ENCODE results near the gene ESYT2. TPM values are rescaled to one million over a fixed set of nuclear protein-coding genes. Genes with fewer than 3 reads are reported as not detected.
A peak's percentile ranks its signal among the peaks of the same experiment; 100 is the strongest.

Gene ESYT2
- total RNA-seq, 2 donors from 2014 or later: 104 to 113 TPM

- Mint-ChIP-seq H3K36me3 (ENCODE audit: low read depth) (peaks cover 6% of the 10 kb centered on the region), H3K4me3 (peak overlapping the region; percentile 9), H3K27me3 (no peaks in the 10 kb centered on the region), H3K27ac (no peak overlapping the region), H3K4me1 (peaks cover 3% of the 10 kb centered on the region)
- no peak for DNase-seq
- H3K9me3 ChIP-seq (ENCODE audit: control insufficient read depth, low read length, poor library complexity, severe bottlenecking): no peaks in the 10 kb centered on the region
- ATAC-seq: no peak
Measured at GRCh38 chr7:158745057-158745715, 84.1 kb downstream of the ESYT2 start.

DNA sequence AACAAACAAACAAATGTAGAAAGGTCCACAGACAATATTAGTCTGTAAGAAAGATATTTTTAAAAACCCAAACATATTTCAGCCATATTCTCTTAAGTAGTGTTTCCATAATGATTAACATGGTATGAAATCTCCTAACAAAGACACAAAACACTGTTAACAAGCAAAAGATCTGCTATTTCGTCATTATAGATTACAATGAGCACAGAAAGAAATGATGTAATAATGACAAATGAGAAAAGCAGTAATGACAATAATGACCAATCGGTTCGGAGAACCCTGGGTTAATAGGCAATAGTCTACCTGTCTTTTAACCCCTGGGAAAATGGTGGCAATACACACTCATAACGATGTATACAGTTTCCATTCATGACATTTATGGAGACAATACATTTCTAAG, 85.2 kb downstream of the ESYT2 start:
- no peak for DNase-seq
- H3K9me3 ChIP-seq (ENCODE audit: control insufficient read depth, low read length, poor library complexity, severe bottlenecking): no peaks in the 10 kb centered on the region
- Mint-ChIP-seq H3K4me1 (peaks cover 3% of the 10 kb centered on the region), H3K36me3 (ENCODE audit: low read depth) (peaks cover 6% of the 10 kb centered on the region), H3K27me3 (no peaks in the 10 kb centered on the region), H3K4me3 (no peak overlapping the region), H3K27ac (no peak overlapping the region)
- no peak for ATAC-seq

GRCh38 chr7:158743219-158743618, 86.1 kb downstream of the ESYT2 start:
- DNase-seq (no peak), ATAC-seq (no peak)
- Mint-ChIP-seq H3K4me3 (no peak overlapping the region), H3K27ac (peak overlapping the region; percentile 83), H3K4me1 (peaks cover 3% of the 10 kb centered on the region), H3K36me3 (ENCODE audit: low read depth) (peaks cover 6% of the 10 kb centered on the region), H3K27me3 (no peaks in the 10 kb centered on the region)
- no peaks in the 10 kb centered on the region for H3K9me3 ChIP-seq (ENCODE audit: control insufficient read depth, low read length, poor library complexity, severe bottlenecking)

GRCh38 chr7:158742065-158742821, 87.1 kb downstream of the ESYT2 start:
- peaks cover 6% of the 10 kb centered on the region for H3K36me3 Mint-ChIP-seq (ENCODE audit: low read depth)
- no peaks in the 10 kb centered on the region for H3K27me3 Mint-ChIP-seq
- peak overlapping the region; percentile 83 for H3K27ac Mint-ChIP-seq

GRCh38 chr7:158741294-158741666, 88.0 kb downstream of the ESYT2 start:
- DNase-seq: no peak
- H3K36me3 Mint-ChIP-seq (ENCODE audit: low read depth): peaks cover 4% of the 10 kb centered on the region
- H3K4me3 Mint-ChIP-seq: no peak overlapping the region
- peaks cover 6% of the 10 kb centered on the region for H3K4me1 Mint-ChIP-seq
- H3K27ac Mint-ChIP-seq: no peak overlapping the region
- no peaks in the 10 kb centered on the region for H3K9me3 ChIP-seq (ENCODE audit: control insufficient read depth, low read length, poor library complexity, severe bottlenecking)
- ATAC-seq: no peak
- H3K27me3 Mint-ChIP-seq: no peaks in the 10 kb centered on the region

More at GRCh38 chr7:158742065-158742821, 87.1 kb downstream of the ESYT2 start:
- no peak overlapping the region for H3K4me3 Mint-ChIP-seq
- H3K9me3 ChIP-seq (ENCODE audit: control insufficient read depth, low read length, poor library complexity, severe bottlenecking): no peaks in the 10 kb centered on the region
- DNase-seq (no peak), ATAC-seq (no peak)
- H3K4me1 Mint-ChIP-seq: peaks cover 6% of the 10 kb centered on the region

- Mint-ChIP-seq H3K4me1 (peaks cover 6% of the 10 kb centered on the region), H3K27me3 (no peaks in the 10 kb centered on the region), H3K36me3 (ENCODE audit: low read depth) (peaks cover 4% of the 10 kb centered on the region), H3K27ac (peak overlapping the region; percentile 14), H3K4me3 (peak overlapping the region; percentile 47)
- no peaks in the 10 kb centered on the region for H3K9me3 ChIP-seq (ENCODE audit: control insufficient read depth, low read length, poor library complexity, severe bottlenecking)
- no peak for DNase-seq
- no peak for ATAC-seq
Measured at GRCh38 chr7:158740657-158741293, 88.5 kb downstream of the ESYT2 start.

- peak overlapping the region; percentile 14 for H3K27ac Mint-ChIP-seq
- peaks cover 6% of the 10 kb centered on the region for H3K4me1 Mint-ChIP-seq
- ATAC-seq (peak; percentile 16), DNase-seq (no peak)
- H3K36me3 Mint-ChIP-seq (ENCODE audit: low read depth): peaks cover 4% of the 10 kb centered on the region
- H3K9me3 ChIP-seq (ENCODE audit: control insufficient read depth, low read length, poor library complexity, severe bottlenecking): no peaks in the 10 kb centered on the region
- peak overlapping the region; percentile 47 for H3K4me3 Mint-ChIP-seq
- H3K27me3 Mint-ChIP-seq: no peaks in the 10 kb centered on the region
Measured at GRCh38 chr7:158740013-158740656, 89.2 kb downstream of the ESYT2 start.

DNA sequence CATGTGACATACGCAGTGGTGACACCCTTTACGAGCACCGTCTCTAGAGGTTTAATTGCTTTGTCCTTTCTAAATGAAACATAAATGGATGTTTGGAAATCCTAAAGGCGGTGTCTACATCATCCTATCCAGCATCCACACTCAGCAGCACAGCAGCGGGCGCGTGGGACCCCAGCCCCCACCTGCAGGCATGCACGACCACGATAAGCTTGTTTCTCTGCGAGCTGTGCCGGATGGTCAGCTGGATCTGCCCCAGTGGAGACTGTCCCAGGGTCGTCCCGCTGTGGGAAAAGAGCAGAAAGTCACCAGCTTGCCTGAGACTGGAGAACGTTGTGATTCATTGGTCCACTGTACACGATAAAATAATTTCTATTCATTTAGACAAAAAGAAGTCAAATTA, 90.5 kb downstream of the ESYT2 start:
- peaks cover 6% of the 10 kb centered on the region for H3K36me3 Mint-ChIP-seq (ENCODE audit: low read depth)
- H3K4me3 Mint-ChIP-seq: no peak overlapping the region
- H3K4me1 Mint-ChIP-seq: peaks cover 6% of the 10 kb centered on the region
- no peaks in the 10 kb centered on the region for H3K9me3 ChIP-seq (ENCODE audit: control insufficient read depth, low read length, poor library complexity, severe bottlenecking)
- no peak for ATAC-seq
- no peaks in the 10 kb centered on the region for H3K27me3 Mint-ChIP-seq
- no peak for DNase-seq
- no peak overlapping the region for H3K27ac Mint-ChIP-seq

DNA sequence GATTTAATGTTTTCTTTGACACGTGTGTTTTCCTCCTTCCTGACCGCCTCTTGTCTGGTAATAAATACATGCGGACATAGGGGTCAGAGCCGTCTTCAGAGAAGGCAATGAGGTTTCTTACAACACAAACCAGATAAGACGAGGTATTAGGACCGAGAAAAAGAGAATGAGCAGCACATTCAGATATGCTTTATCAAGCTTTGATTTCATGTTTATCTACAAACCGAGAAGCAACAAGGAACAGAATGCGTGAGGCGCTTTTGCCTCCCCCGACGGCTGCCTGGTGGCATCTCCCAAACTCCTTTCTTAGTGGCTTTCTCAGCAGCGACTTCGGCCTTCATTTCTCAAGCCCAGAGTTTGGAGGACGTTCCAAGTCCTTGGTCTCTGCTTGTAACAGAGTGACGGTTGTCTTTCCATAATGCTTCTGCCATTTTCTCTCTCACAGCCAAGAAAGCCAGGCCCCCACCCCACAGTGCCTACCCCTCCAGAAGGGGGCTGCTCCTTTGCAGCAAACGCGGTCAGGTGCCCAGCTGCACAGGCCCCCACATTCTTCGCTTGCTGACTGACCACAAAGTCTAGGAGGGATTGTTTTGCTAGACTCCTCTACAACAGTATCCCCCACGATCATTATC, 92.1 kb downstream of the ESYT2 start:
- no peaks in the 10 kb centered on the region for H3K9me3 ChIP-seq (ENCODE audit: control insufficient read depth, low read length, poor library complexity, severe bottlenecking)
- DNase-seq (no peak), ATAC-seq (no peak)
- Mint-ChIP-seq H3K36me3 (ENCODE audit: low read depth) (peaks cover 6% of the 10 kb centered on the region), H3K27ac (no peak overlapping the region), H3K4me1 (peaks cover 3% of the 10 kb centered on the region), H3K27me3 (no peaks in the 10 kb centered on the region), H3K4me3 (no peak overlapping the region)

DNA sequence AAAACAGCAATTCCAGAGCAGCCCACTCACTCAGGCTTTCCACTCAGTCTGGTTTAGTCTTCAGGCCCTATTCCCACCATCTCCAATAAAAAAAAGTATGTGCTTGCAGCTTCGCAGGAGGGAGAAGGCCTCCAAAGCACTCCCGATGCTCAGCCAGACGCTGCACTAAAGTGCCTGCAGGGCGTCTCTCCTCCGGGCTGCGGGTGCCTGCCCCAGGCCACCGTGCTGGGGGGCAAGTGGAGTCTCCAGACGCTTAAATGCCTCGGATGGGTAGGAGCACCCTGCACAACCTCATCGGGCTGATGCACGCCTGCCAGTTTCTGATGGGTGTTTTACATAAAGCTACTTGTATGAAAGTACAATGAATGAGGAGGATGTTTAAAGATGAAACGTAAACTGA, 93.4 kb downstream of the ESYT2 start:
- H3K9me3 ChIP-seq (ENCODE audit: control insufficient read depth, low read length, poor library complexity, severe bottlenecking): no peaks in the 10 kb centered on the region
- H3K27ac Mint-ChIP-seq: peak overlapping the region; percentile 87
- ATAC-seq: no peak
- H3K27me3 Mint-ChIP-seq: no peaks in the 10 kb centered on the region
- peak overlapping the region; percentile 64 for H3K4me3 Mint-ChIP-seq
- no peak for DNase-seq
- H3K36me3 Mint-ChIP-seq (ENCODE audit: low read depth): peaks cover 6% of the 10 kb centered on the region
- peaks cover 3% of the 10 kb centered on the region for H3K4me1 Mint-ChIP-seq

DNA sequence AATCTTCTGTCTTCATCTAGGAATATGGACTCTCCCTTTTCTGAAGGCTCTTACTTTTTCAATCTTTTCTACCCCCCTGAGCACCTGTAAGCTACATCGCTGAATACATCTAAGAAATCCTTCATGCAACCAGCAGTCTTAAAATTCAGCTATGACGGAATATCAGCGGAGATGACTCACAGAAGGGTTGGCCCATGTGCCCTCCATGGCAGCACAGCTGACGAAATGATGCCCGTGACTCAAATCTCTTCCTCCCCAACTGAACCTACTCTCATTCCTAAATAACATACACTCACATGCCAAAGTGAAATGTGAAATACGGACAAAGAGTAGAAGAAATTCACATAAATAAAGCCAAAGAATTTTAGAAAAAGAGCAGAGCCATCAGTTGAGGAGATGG, 94.4 kb downstream of the ESYT2 start:
- no peaks in the 10 kb centered on the region for H3K9me3 ChIP-seq (ENCODE audit: control insufficient read depth, low read length, poor library complexity, severe bottlenecking)
- peaks cover 3% of the 10 kb centered on the region for H3K4me1 Mint-ChIP-seq
- H3K4me3 Mint-ChIP-seq: no peak overlapping the region
- DNase-seq (no peak), ATAC-seq (no peak)
- H3K27ac Mint-ChIP-seq: peak overlapping the region; percentile 87
- H3K36me3 Mint-ChIP-seq (ENCODE audit: low read depth): peaks cover 7% of the 10 kb centered on the region
- H3K27me3 Mint-ChIP-seq: no peaks in the 10 kb centered on the region

- H3K36me3 Mint-ChIP-seq (ENCODE audit: low read depth): peaks cover 7% of the 10 kb centered on the region
- H3K4me1 Mint-ChIP-seq: peaks cover 3% of the 10 kb centered on the region
- H3K9me3 ChIP-seq (ENCODE audit: control insufficient read depth, low read length, poor library complexity, severe bottlenecking): no peaks in the 10 kb centered on the region
- no peak overlapping the region for H3K27ac Mint-ChIP-seq
- peak overlapping the region; percentile 12 for H3K4me3 Mint-ChIP-seq
- ATAC-seq (no peak), DNase-seq (no peak)
- no peaks in the 10 kb centered on the region for H3K27me3 Mint-ChIP-seq
Measured at GRCh38 chr7:158733775-158734494, 95.4 kb downstream of the ESYT2 start.
